ENCODE results near the gene ANKRD13A.
A peak's percentile ranks its signal among the peaks of the same experiment; 100 is the strongest.

The ANKRD13A gene

DNA sequence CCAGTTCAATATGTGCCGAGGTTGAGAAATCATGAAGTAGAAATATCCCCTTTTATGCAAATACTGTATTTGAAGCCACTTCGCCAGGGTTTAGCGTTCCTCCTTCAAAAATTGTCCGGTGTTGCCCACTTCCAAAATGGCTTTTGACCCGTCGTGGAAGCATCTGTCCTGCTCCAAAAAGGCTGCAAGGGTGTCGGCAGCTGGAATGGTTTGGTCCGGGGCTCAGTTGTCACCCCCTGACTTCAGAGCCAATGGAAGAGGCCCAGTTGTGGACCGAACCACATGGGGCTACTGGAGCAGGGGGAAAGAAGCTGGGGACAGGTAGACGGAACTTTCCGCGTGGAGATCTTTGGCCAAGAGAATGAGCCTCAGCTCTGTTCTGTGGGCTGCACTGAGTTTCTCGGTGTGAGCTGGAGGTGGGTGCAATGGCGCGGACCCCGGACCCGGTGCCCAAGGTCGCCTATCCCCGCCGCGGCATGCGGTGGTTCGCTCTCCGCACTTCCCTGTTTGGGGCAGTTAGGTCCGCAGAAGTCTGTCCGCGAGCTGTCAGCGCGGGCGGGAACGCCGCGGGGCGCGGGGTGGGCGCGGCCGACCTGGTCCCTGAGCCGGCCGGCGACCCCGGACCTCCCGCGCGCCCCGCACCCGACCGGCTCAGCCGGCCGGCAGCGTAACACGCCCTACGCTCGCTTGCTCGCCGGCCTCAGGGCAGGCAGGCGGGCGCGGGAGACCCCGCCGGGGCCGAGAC, at the start of gene ANKRD13A:
Gene ANKRD13A (plus strand): TSS at position 527 of the 745 bp plus-strand sequence. CDS start 259 bp downstream, outside the sequence.
- peak; percentile 94 for DNase-seq

DNA sequence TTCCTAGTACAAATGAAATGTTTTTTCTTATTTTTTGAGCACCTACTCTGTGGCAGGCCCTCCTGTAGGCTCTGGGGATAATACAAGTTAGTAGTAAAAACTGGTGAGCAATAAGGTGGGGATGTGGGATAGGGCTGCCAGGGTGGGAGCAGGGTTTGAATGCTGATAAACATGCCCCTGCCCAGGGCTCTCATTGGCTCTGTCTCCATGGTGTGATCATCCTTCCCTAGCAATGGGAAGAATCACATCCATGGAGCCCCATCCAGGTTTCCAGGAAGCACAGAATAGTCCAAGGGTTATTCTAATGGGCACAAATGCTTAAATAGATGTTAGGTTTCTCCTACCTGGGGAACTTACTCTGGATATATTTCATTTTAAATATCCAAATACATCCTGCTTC, 48.6 kb upstream of the ANKRD13A start:
- no peak for DNase-seq

DNA sequence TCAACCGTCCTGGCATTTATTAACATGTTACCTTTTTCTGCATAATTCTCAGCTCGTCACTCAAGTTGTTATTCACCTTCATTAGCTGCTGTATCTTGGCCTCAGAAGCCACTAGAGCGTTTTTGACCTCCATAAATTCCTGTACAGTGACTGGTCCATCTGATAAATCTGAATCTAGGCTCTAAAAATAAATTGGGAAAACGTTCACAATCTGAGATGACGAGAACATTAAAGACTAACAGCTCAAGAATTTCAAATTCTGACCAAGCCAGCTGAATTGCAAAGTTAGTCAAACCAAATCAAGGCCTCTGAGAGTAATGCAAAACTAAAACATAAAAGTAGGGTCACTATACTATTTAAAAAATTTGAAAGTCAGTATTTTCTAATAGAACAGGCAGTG, 48.1 kb upstream of the ANKRD13A start:
- DNase-seq: peak; percentile 93

DNA sequence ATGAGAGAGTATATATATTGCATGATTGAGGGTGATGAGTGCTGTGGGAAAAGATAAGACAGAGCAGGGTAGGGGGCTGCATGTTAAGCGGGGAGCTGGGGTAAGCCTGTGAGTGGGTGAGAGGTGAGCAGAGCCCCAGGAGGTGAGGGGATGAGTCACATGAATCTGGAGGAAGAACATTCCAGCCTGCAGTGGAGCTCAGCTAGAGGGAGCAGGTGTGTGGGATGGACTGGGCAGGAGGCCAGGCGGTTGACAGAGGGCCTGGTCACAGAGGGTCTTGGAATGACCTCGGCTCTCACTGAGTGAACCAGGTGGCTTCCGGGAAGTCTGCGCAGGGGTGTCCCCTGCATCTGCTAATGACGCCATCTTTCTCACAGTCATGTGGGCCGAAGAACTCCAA, 47.5 kb upstream of the ANKRD13A start:
- peak; percentile 83 for DNase-seq

DNA sequence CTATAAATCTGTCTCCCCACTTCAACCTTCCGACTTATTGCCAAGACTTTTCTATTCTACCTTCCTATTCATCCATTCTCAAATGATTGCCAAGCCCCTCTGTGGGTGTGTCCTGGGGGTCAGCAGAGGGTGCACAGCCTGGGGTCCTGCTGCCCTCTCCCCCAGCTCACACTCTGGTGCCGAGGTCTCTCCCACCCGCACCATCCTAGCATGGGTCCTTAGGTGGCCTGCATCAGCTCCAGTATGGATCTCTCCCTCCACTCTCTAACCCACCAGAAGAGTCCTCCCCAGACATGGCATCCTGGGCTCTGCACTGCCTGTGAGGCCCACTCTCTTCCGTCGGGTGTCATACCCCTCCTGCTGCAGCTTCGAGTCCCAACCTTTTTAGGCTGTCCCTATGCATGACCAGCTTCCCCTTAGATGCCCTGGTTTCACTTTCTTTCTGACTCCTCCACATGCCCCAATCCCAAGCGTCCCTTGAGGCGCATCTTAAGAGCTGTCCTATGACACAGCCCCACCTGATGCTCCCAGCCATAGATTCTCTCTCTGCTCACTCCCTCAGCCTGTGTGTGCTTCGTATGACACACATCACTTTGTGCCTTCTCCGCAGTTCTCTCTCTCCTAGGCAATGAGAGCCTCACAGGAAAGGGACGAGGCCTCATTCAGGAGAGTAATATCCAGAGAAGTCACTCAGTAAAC, 46.9 kb upstream of the ANKRD13A start:
- DNase-seq: no peak

DNA sequence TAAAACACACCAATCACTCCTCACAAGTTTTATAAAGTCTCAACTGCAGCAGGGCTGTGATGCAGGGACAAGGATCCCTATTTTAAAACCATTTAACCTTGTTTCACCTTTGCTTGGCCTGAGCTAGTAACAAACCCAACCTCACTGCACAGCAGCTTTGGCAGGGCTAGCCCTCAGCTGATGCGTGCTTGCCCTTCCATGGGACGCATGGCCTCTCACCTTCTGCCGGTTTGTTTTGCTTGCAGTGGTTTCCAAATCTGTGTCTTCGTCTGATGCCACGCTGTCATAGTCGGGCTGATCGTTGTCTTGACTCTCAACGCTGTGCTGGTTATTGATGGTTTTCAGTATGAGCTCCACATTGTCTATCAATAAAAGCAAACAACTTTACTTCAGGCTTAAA, 46.4 kb upstream of the ANKRD13A start:
- DNase-seq: no peak

DNA sequence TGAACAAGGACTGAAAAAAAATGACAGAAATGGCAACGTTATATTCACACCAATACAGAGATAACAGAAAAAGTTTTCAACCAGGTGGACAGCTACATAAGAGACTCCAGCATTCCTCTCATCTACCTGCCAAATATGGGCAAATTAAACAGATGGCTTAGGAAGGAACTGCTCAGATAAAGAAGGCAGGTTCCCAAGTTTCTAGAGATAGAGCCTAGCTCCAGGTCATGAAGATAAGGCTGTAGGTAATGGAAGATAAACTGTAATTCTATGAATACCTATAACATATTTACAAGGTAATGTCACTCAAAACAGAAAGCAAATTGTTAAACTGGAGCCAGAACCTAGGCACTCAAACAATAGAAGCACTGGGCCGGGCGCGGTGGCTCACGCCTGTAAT, 45.6 kb upstream of the ANKRD13A start:
- no peak for DNase-seq

DNA sequence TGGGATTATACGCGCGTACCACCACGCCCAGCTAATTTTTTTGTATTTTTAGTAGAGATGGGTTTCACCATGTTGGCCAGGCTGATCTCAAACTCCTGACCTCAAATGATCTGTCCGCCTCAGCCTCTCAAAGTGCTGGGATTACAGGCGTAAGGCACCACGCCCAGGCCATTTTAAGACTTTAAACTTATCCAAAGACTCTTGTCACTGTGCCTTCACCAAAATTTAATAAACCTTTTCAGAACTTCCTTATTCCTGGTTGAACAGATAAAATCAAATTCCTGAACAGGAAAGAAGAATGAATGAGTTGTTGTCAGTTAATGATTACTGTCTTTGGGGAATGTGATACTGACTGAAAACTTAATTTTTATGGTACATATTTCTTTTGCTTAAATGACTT, 40.9 kb upstream of the ANKRD13A start:
- no peak for DNase-seq

DNA sequence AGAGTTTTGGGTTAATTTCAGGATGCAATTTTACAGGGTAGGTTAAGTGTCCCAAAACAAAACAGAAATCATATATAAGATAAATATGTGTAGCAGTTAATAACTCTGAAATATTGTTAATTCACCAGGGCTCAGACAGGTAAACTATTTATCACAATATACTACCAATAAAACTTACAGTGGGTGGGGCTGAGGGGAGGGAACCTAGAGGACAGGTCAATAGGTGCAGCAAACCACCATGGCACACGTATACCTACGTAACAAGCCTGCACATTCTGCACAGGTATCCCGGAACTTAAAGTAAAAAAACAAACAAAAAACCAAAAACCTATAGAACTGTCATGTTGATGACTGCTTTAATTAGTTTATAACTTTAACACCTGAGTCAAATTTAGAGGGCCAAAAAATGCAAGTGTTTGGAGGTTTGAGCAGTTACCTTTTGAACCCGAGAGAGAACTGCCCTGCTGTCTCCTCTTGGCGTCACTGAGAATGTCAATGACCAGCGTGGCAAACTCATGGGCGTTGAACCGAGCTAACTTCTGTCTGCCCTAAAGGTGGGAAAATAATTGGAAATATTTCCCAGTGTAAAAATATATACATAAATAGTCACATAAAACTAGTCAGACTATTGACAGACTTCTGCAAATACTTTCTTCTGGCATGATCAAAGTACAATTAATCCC, 39.7 kb upstream of the ANKRD13A start:
- no peak for DNase-seq

DNA sequence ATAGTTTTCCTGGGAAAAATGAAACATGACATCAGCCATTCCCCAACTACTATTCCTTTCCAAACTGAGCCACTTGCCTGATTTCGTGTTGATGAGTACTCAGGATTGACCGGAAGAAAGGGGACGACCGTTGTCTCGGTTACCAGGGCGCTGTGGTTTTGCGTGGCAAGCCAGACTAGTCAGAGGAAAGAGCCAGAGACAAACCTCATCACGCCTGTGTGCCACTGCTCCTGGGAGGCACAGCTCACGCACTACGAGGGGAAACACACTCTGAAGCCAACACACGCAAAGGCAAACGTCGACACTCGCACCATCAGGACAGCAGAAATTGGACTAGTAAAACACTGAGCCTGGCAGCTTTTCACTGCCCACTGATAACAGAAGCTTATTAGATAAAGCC, 38.0 kb upstream of the ANKRD13A start:
- DNase-seq: no peak

DNA sequence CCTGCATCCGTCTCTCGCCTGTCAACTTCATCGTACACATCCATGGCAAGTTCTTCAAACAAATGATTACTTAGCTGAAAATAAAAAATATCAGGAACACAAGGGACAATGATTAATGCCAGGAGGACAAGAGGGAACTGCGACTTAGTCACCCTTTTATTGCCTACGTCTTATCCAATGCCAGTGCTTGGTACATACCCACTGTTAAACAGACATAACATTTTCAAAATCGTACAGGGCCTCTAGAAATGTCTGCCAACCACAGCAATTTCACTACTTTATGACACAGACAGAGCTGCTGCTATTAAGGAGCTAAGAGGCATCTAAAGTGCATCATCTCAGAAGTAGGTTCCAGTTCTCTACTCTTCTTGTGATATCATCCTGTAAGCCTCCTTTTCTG, 37.6 kb upstream of the ANKRD13A start:
- no peak for DNase-seq

DNA sequence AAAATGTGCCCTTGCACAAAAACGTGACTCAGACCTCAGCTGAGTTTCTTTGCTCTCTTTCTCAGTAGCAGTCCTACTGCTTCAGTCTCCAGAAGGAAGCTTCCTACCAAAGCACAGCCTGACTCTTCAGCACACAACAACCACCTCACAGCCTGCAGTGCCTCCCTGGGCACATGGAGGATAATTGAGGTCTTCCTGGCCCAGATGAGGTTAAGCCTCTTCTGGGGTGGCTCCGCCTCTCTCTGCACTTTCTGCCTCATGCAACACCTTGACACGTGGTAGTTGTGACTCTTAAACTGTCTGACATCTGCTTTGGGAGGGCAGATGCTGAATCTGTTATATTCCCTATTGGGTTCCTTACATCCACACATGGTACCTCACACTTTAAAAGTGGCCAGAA, 36.8 kb upstream of the ANKRD13A start:
- DNase-seq: no peak

DNA sequence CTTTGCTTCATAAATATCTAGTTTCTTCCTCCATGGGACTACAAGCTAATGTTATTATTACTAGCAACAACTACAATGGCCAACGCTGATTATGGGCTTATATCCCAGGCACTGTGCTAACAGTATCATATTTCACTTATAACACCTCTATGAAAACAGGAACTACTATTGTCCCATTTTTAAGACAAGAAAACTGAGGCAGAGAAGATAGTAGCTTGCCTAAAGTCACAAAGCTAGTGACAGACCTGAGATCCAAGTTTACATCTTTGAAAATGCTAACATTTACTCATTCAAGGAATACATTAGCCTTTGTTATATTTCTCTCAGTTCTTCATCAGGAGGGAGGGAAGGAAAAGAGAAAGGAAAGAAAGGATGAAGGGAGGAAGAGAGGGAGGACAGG, 35.9 kb upstream of the ANKRD13A start:
- no peak for DNase-seq

DNA sequence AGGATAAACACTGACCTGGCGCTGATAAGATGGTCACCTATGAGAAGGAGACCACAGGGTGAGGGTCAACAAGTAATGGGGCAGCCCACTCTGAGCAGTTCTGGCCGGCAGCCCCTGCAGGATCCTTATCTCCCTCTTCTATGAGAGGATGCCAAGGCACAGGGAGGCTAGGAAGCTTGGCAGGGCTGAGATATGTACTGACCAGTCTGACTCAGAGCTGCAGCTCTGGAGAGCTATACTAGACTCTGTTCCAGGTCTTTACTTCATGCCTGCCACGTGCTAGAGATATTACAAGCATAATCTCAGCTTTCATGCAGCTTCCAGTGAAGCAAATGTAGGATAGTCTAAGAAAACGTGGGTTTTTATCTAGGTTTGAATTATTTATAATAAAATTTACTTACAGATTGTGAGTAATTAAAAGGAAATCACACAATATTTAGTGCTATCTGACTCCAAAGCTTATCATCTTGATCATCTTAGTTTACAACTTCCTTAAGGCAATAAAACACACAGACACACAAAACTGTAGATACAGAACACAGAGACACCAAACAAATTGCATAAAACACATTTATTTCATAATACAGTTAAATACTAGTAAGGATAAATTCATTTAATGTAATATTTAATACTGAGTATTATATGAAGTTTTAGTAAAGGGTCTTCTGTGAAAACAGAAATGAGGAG, 35.3 kb upstream of the ANKRD13A start:
- DNase-seq: peak; percentile 23

DNA sequence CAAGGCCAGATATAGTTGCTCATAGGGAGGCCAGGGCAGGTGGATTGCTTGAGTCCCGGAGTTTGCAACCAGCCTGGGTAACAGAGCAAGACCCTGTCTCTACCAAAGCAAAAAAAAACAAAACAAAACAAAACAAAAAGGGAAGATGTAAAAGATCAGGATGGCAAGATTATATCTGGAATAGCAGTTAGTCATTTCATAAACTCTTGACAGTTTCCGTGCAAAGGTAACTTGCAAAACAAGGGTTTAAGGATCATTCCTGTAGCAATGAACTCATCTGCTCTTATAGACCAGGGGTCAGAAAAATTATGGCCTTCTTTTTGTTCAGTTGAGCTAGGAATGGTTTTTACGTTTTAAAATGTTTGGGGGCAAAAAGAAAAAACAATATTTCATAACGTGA, 32.7 kb upstream of the ANKRD13A start:
- no peak for DNase-seq

DNA sequence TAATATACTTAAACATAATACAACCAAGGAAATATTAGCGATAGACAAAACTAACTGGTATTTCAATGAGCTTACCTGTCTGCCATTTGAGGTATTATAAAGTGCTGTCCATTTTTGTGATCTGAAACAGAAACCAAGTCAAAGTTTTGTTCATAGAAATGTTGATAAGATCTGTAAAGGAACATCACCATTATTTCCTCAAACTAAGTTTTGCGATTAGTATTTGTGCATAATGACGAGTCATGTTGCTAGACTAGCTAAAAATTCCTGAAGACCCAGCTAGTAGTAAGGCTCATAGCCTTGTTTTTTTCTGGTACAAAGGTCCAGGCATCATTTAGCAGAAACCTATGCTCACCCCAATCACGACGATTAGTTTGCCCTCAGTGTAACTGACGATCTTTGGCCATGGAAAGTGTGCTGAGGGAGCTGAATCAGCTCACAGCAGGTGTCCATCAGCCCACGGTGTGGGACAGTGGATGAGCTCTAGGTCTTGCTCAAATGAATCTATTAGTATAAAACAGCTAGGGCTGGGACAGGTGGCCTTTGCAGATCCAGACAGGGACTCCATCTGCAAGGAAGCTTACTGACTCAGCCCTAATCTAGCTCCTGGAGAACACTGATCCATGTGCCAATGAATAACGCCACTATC, 31.7 kb upstream of the ANKRD13A start:
- DNase-seq: no peak

DNA sequence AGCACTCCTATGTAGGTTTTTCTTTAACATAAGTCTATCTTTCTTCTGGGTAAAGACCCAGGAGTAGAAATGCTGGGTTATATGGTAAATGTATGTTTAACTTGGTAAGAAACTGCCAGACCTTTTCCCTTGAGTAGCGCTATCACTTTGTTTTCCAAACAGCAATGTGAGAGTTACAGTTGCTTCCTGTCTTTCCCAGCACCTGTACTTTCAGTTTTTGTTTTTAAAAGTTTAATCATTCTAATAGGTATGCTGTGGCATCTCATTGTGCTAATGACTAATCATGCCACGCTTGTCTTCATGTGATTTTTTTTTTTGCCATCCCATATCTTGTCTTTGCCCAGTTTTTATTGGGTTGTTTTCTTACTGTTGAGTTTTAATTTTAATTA, 31.2 kb upstream of the ANKRD13A start:
- no peak for DNase-seq

DNA sequence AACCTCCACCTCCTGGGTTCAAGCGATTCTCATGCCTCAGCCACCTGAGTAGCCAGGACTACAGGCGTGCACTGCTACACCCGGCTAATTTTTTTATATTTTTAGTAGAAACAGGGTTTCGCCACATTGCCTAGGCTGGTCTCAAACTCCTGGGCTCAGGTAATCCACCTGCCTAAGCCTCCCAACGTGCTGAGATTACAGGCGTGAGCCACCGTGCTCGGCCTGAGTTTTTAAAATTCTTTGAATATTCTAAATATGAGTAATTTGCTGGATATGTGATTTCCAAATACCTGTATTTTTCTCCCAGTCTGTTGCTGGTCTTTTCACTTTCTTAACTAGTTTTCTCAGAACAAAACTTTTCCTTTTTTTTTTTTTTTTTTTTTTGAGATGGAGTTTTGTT, 30.4 kb upstream of the ANKRD13A start:
- DNase-seq: no peak

DNA sequence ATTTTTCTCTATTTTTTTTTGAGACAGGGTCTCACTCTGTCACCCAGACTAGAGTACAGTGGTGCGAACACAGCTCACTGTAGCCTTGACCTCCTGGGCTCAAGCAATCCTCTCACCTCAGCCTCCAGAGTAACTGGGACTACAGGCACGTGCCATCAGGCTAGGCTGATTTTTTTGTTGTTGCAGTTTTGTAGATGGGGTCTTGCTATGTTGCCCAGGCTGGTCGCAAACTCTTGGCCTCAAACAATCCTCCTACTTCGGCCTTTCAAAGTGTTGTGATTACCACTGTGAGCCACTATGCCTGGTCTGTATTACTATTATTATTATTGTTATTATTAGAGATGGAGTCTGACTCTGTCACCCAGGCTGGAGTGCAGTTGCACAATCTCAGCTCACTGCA, 26.4 kb upstream of the ANKRD13A start:
- no peak for DNase-seq

DNA sequence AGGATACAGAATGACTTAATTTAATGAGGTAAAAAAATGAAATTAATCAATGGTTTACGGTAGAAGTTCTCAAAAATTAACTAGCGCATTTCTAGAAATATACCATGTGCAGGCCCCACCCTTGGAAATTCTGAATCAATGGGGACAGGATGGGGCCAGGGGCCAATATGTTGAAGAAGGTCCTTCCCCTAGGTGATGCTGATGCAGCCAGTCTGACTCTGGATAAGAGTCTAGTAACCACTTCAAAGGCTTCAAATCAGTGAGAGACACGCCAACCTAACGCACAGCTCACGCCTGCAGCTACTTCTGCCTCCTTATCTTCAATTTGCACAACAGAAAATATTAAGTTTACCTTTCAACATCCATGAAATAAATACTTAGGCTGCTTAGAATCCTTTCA, 17.9 kb upstream of the ANKRD13A start:
- no peak for DNase-seq

DNA sequence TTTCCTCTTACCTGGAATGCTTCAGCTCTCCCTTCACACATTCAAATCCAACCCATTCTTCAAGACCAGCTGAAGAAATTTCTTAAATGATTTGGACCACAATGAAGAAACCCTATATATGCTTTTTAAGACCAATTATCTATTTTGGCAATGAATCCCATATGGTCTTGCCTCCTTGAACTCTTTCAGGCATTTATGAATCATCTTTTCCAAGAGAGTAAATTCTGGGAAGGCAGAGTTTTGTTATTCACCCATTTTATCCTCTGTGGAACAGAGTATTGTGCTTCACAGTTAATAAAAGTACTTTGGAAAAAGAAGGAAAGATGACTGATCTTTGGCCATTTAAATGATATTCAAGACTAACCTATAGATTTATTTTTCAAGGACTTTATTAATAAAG, 17.0 kb upstream of the ANKRD13A start:
- peak; percentile 71 for DNase-seq

DNA sequence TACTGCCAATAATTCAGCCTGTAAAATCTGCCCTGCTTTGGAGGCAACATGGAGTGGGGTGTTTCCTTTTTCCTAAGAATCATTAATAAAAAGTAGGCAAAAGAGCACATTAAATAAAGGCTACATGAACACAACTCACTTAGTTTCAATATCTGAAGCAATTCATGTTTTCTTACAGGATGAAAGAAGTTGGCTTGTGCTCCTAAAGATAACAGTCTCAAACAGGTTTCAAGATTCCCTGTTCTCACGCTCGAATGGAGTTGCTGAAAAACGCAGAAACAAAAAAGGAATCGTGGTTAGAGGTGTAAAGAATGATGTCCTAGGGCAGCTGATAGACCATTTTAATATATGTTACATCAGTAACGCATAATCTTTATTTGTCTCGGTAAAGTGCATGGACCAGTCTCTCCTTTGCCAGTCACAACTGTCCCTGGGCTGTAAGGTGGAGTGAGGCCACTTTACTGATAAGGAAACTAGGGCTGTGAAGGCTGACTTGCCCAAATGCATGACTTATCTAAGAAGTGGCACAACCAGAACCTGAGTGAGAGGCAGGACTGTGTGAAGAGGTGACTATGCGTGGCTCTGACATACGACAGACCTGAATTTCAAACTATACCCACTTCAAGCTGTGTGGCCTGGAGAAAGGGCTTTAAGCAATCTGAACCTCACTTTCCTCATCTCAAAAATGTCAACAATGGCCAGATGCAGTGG, 15.6 kb upstream of the ANKRD13A start:
- DNase-seq: no peak
